SK-N-SH (cell line): ENCODE results near the gene ATG2A. TPM values are rescaled to one million over a fixed set of nuclear protein-coding genes. Genes with fewer than 3 reads are reported as not detected.

Experiments
- CTCF ChIA-PET: fragments of 300-600, 350-600 bp; formaldehyde crosslinking; extraction: SDS; loops from one replicate; lab custom pipeline; 2021; lab: Yijun Ruan, JAX
- POLR2A ChIA-PET: fragments of 350-600 bp; sonication (Branson Sonifier 250); formaldehyde crosslinking; extraction: SDS; loops from one replicate; lab custom pipeline; 2020; ENCODE audit warnings: antibody characterized with exemption, inconsistent platforms; lab: Yijun Ruan, JAX
- DNase-seq: peaks from one replicate; pipeline ENCODE4 v3.0.0; 2012
- H2AFZ ChIP-seq: fragments of 200-600 bp; sonication (generic); 2 replicates; pipeline ENCODE4 v1.8.1; 2016; ENCODE audit warnings: antibody characterized with exemption, mild to moderate bottlenecking, low read depth
- H3F3A ChIP-seq: fragments of 200-600 bp; sonication (generic); replicated peaks from 2 replicates; pipeline ENCODE3; 2016; ENCODE audit warnings: antibody characterized with exemption, mild to moderate bottlenecking; ENCODE audit not compliant: insufficient read depth
- H3K27ac ChIP-seq, 2 experiments: fragments of 200-500 bp in 1 of 2; fragments of 200-600 bp in 1 of 2; sonication (Bioruptor generic) in 1 of 2; sonication (generic), shearing (Covaris generic) in 1 of 2; 2 replicates each; pipeline versions ENCODE4 v1.5.1 to v1.6.1; 2014 to 2016; ENCODE audit warnings: low read depth in 2 of 2, inconsistent platforms in 1 of 2, low read length in 1 of 2, mild to moderate bottlenecking in 1 of 2, mixed read lengths in 1 of 2
- H3K27me3 ChIP-seq: fragments of 200-600 bp; sonication (generic), shearing (Covaris generic); 2 replicates; pipeline ENCODE4 v1.6.1; 2016; ENCODE audit warnings: mixed run types; ENCODE audit not compliant: insufficient read depth
- H3K36me3 ChIP-seq, 2 experiments: fragments of 200-500 bp in 1 of 2; fragments of 200-600 bp in 1 of 2; sonication (Bioruptor generic) in 1 of 2; sonication (generic) in 1 of 2; replicated peaks in 1 of 2; 2 replicates each; pipeline versions ENCODE3 to v1.5.1; 2014 to 2016; ENCODE audit warnings: low read length in 1 of 2, mild to moderate bottlenecking in 1 of 2; ENCODE audit not compliant: insufficient read depth in 2 of 2, control insufficient read depth in 1 of 2
- H3K4me1 ChIP-seq, 2 experiments: fragments of 200-500 bp in 1 of 2; fragments of 200-600 bp in 1 of 2; sonication (Bioruptor generic) in 1 of 2; sonication (generic), shearing (Covaris generic) in 1 of 2; 2 replicates each; pipeline versions ENCODE4 v1.5.1 to v1.6.1; 2014 to 2016; ENCODE audit warnings: low read depth in 1 of 2, low read length in 1 of 2, mixed run types in 1 of 2; ENCODE audit not compliant: insufficient read depth in 2 of 2, control insufficient read depth in 1 of 2
- H3K4me2 ChIP-seq: fragments of 200-600 bp; sonication (generic), shearing (Covaris generic); 2 replicates; pipeline ENCODE4 v1.6.1; 2017; ENCODE audit warnings: mixed run types
- H3K4me3 ChIP-seq, 2 experiments: fragments of 200-500 bp in 1 of 2; fragments of 200-600 bp in 1 of 2; sonication (Bioruptor generic) in 1 of 2; sonication (generic), shearing (Covaris generic) in 1 of 2; 2 replicates each; pipeline versions ENCODE4 v1.5.1 to v1.8.1; 2014 to 2016; ENCODE audit warnings: low read depth in 2 of 2, inconsistent platforms in 1 of 2, low read length in 1 of 2, mild to moderate bottlenecking in 1 of 2, mixed read lengths in 1 of 2, moderate library complexity in 1 of 2
- H3K79me2 ChIP-seq: fragments of 200-600 bp; sonication (generic); 2 replicates; pipeline ENCODE4 v1.8.1; 2017; ENCODE audit warnings: mild to moderate bottlenecking; ENCODE audit not compliant: insufficient read depth
- H3K9ac ChIP-seq: fragments of 200-600 bp; sonication (generic); 2 replicates; pipeline ENCODE4 v1.6.1; 2017; ENCODE audit warnings: mixed run types
- H3K9me2 ChIP-seq: fragments of 200-600 bp; sonication (generic); 2 replicates; pipeline ENCODE4 v1.6.1; 2017; ENCODE audit warnings: mixed run types
- H3K9me3 ChIP-seq: fragments of 200-600 bp; sonication (generic); 2 replicates; pipeline ENCODE4 v1.6.1; 2017; ENCODE audit warnings: mixed run types, mild to moderate bottlenecking, moderate library complexity
- H4K20me1 ChIP-seq: fragments of 200-600 bp; sonication (generic); 2 replicates; pipeline ENCODE4 v1.6.1; 2017; ENCODE audit warnings: mild to moderate bottlenecking, mixed run types; ENCODE audit not compliant: insufficient read depth
- CHD2 ChIP-seq: fragments of 150-350 bp; IDR thresholded peaks from 2 replicates; pipeline ENCODE4 v1.6.1; 2018; ENCODE audit warnings: low read length; ENCODE audit not compliant: partially characterized antibody
- ELF1 ChIP-seq: IDR thresholded peaks from 2 replicates; pipeline ENCODE4 v1.4.0; 2012
- FOSL2 ChIP-seq: IDR thresholded peaks from 2 replicates; pipeline ENCODE4 v1.4.0; 2012; ENCODE audit warnings: low read depth, mild to moderate bottlenecking, moderate library complexity, borderline replicate concordance
- FOXM1 ChIP-seq: IDR thresholded peaks from 2 replicates; pipeline ENCODE4 v1.4.0; 2012; ENCODE audit warnings: low read depth, mild to moderate bottlenecking
- GABPA ChIP-seq: IDR thresholded peaks from 2 replicates; pipeline ENCODE4 v1.4.0; 2012; ENCODE audit warnings: low read depth, mild to moderate bottlenecking
- GATA2 ChIP-seq: sonication (generic); formaldehyde crosslinking; IDR thresholded peaks from 2 replicates; pipeline ENCODE4 v1.5.0; 2020; ENCODE audit warnings: mild to moderate bottlenecking, missing genetic modification reagents
- POLR2AphosphoS5 ChIP-seq: IDR thresholded peaks from 2 replicates; pipeline ENCODE4 v1.6.1; 2012; ENCODE audit warnings: low read depth, low read length
- RCOR1 ChIP-seq: fragments of 150-350 bp; IDR thresholded peaks from 2 replicates; pipeline ENCODE4 v1.6.1; 2017; ENCODE audit warnings: antibody characterized with exemption, low read length
- RFX5 ChIP-seq: IDR thresholded peaks from 2 replicates; pipeline ENCODE4 v1.6.1; 2012; ENCODE audit warnings: mild to moderate bottlenecking, improper control_type of control experiment, low read length
- TCF12 ChIP-seq: IDR thresholded peaks from 2 replicates; pipeline ENCODE4 v1.4.0; 2012
- TEAD4 ChIP-seq: IDR thresholded peaks from 2 replicates; pipeline ENCODE4 v1.4.0; 2012; ENCODE audit warnings: mild to moderate bottlenecking, borderline replicate concordance; ENCODE audit not compliant: insufficient read depth
- USF2 ChIP-seq: fragments of 150-350 bp; IDR thresholded peaks from 2 replicates; pipeline ENCODE4 v1.6.1; 2017; ENCODE audit warnings: antibody characterized with exemption, low read length, low read depth, borderline replicate concordance
- YY1 ChIP-seq: IDR thresholded peaks from 2 replicates; pipeline ENCODE4 v1.4.0; 2012; ENCODE audit warnings: low read depth, mild to moderate bottlenecking
- WGBS: methylation state at CpG from one replicate; pipeline ENCODE4 v1.1.6; 2017; ENCODE audit warnings: low lambda C conversion rate; 5-methylcytosine and 5-hydroxymethylcytosine counted together
- polyA plus RNA-seq, 3 experiments: library from polyadenylated mRNA; depleted of rRNA; stranded (reverse); fragments of >200 nt; gene quantifications; 2 replicates each; pipeline ENCODE4 v1.2.3, GENCODE V29; 2012
- TF ChIP-seq, protein P1 (sequence below): IDR thresholded peaks from 2 replicates; pipeline ENCODE4 v1.4.0; 2012; ENCODE audit warnings: low read depth
- TF ChIP-seq, protein P2 (sequence below): IDR thresholded peaks from 2 replicates; pipeline ENCODE4 v1.6.1; 2012; ENCODE audit warnings: mild to moderate bottlenecking, low read depth, low read length, moderate library complexity

The ATG2A gene
- polyA plus RNA-seq, 1 of the 3 experiments (the other 2 are of a cell fraction): 7.1 TPM

GRCh38 chr11:64875369-64876228 lies 41.4 kb downstream of the ATG2A start:
- peaks cover 14 to 30% of the 10 kb centered on the region in 2 experiments; a peak in 3 of 4 replicates for H3K4me1 ChIP-seq
- peak overlapping the region; percentile 92 for H3K4me2 ChIP-seq
- H3K9me2 ChIP-seq: no peaks in the 10 kb centered on the region
- H3K4me3 ChIP-seq: peak overlapping the region; percentile 95 to 96; a peak in 2 of 4 replicates
- H3K9me3 ChIP-seq: no peaks in the 10 kb centered on the region
- peaks cover 22 to 30% of the 10 kb centered on the region in 2 experiments for H3K36me3 ChIP-seq
- no peak for DNase-seq
- no peaks in the 10 kb centered on the region for H3K27me3 ChIP-seq
- H4K20me1 ChIP-seq: peaks cover 51% of the 10 kb centered on the region
- H3K9ac ChIP-seq: no peak overlapping the region
- WGBS: 93% methylated on average over 16 of the region's 17 CpGs
- H2AFZ ChIP-seq: no peak overlapping the region
- H3K27ac ChIP-seq: peak overlapping the region in 1 of 2 experiments; percentile 61; a peak in 1 of 4 replicates
- CTCF ChIA-PET: interaction anchor here (0.5 to 26.7 kb wide), 9 partner anchors 9 to 427 kb away, joined by 3 to 530 read pairs (median 6); partner anchors contain the start of genes ARL2 and CDC42BPG
- no peak for TF ChIP-seq RCOR1
- no peak for TF ChIP-seq FOSL2
- TF ChIP-seq RFX5: no peak
- TF ChIP-seq TEAD4: no peak
- TF ChIP-seq CHD2: no peak
- TF ChIP-seq, protein P1, sequence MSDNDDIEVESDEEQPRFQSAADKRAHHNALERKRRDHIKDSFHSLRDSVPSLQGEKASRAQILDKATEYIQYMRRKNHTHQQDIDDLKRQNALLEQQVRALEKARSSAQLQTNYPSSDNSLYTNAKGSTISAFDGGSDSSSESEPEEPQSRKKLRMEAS: no peak
- TF ChIP-seq TCF12: no peak
- no peak for TF ChIP-seq GATA2 (CRISPR knock-in tag)
- TF ChIP-seq YY1: no peak
- no peak for TF ChIP-seq USF2
- TF ChIP-seq POLR2AphosphoS5: no peak
- TF ChIP-seq, protein P2, sequence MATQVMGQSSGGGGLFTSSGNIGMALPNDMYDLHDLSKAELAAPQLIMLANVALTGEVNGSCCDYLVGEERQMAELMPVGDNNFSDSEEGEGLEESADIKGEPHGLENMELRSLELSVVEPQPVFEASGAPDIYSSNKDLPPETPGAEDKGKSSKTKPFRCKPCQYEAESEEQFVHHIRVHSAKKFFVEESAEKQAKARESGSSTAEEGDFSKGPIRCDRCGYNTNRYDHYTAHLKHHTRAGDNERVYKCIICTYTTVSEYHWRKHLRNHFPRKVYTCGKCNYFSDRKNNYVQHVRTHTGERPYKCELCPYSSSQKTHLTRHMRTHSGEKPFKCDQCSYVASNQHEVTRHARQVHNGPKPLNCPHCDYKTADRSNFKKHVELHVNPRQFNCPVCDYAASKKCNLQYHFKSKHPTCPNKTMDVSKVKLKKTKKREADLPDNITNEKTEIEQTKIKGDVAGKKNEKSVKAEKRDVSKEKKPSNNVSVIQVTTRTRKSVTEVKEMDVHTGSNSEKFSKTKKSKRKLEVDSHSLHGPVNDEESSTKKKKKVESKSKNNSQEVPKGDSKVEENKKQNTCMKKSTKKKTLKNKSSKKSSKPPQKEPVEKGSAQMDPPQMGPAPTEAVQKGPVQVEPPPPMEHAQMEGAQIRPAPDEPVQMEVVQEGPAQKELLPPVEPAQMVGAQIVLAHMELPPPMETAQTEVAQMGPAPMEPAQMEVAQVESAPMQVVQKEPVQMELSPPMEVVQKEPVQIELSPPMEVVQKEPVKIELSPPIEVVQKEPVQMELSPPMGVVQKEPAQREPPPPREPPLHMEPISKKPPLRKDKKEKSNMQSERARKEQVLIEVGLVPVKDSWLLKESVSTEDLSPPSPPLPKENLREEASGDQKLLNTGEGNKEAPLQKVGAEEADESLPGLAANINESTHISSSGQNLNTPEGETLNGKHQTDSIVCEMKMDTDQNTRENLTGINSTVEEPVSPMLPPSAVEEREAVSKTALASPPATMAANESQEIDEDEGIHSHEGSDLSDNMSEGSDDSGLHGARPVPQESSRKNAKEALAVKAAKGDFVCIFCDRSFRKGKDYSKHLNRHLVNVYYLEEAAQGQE: no peak
- TF ChIP-seq ELF1: no peak
- TF ChIP-seq GABPA: no peak
- TF ChIP-seq FOXM1: no peak
- no peaks in the 10 kb centered on the region for H3F3A ChIP-seq
- H3K79me2 ChIP-seq: peaks cover 77% of the 10 kb centered on the region
- POLR2A ChIA-PET: no interaction called here
